ENCODE results near the gene OFD1. TPM values are rescaled to one million over a fixed set of nuclear protein-coding genes. Genes with fewer than 3 reads are reported as not detected.

OFD1 gene
- total and polyA plus RNA-seq, 2 experiments from 2014 or later = 23.5 TPM

- Histone ChIP-seq H3K79me2 (no peaks in the 10 kb centered on the region), H3K9me3 (ENCODE audit: low read depth) (no peaks in the 10 kb centered on the region), H3K27me3 (no peaks in the 10 kb centered on the region), H3K4me2 (no peak overlapping the region), H3K27ac (no peak overlapping the region), H2AFZ (no peak overlapping the region), H3K9me2 (replicated peaks; ENCODE audit: insufficient read depth) (no peaks in the 10 kb centered on the region), H4K20me1 (ENCODE audit: insufficient read depth, poor library complexity, severe bottlenecking) (no peaks in the 10 kb centered on the region), H3K4me3 (no peak overlapping the region), H3K4me1 (ENCODE audit: insufficient read depth) (no peaks in the 10 kb centered on the region), H3K36me3 (replicated peaks; ENCODE audit: insufficient read depth, low read depth) (no peaks in the 10 kb centered on the region)
- no peak for DNase-seq (ENCODE audit: low spot score)
- WGBS (ENCODE audit: low lambda C conversion rate, missing lambda C conversion rate) = 67% methylated on average over 1 of the region's 1 CpG
- TF ChIP-seq EZH2 (IDR thresholded peaks at IDR 0.05; ENCODE audit: borderline replicate concordance) (no peak), CTCF (IDR thresholded peaks at IDR 0.05; ENCODE audit: poor library complexity) (no peak), EZH2phosphoT487 (IDR thresholded peaks at IDR 0.05; ENCODE audit: low read depth, severe bottlenecking, unreplicated experiment) (no peak)
These were observed 20.7 kb downstream of the OFD1 start for GRCh38 chrX:13755254-13755653.

GRCh38 chrX:13756381-13756780 is 21.8 kb downstream of the OFD1 start:
- no peak overlapping the region for H3K4me2 ChIP-seq
- no peak overlapping the region for H3K27ac ChIP-seq
- H3K4me3 ChIP-seq = no peak overlapping the region
- no peaks in the 10 kb centered on the region for H3K79me2 ChIP-seq
- no peaks in the 10 kb centered on the region for H4K20me1 ChIP-seq (ENCODE audit: insufficient read depth, poor library complexity, severe bottlenecking)
- WGBS (ENCODE audit: low lambda C conversion rate, missing lambda C conversion rate) = 82% methylated on average over 4 of the region's 4 CpGs
- H3K27me3 ChIP-seq = no peaks in the 10 kb centered on the region
- no peak overlapping the region for H2AFZ ChIP-seq
- no peaks in the 10 kb centered on the region for H3K4me1 ChIP-seq (ENCODE audit: insufficient read depth)
- DNase-seq (ENCODE audit: low spot score) = no peak
- TF ChIP-seq EZH2 (IDR thresholded peaks at IDR 0.05; ENCODE audit: borderline replicate concordance) = no peak
- TF ChIP-seq CTCF (IDR thresholded peaks at IDR 0.05; ENCODE audit: poor library complexity) = no peak
- H3K9me3 ChIP-seq (ENCODE audit: low read depth) = no peaks in the 10 kb centered on the region
- H3K36me3 ChIP-seq (replicated peaks; ENCODE audit: insufficient read depth, low read depth) = no peaks in the 10 kb centered on the region
- H3K9me2 ChIP-seq (replicated peaks; ENCODE audit: insufficient read depth) = no peaks in the 10 kb centered on the region

GRCh38 chrX:13759152-13759718 is 24.7 kb downstream of the OFD1 start:
- TF ChIP-seq CTCF (IDR thresholded peaks at IDR 0.05; ENCODE audit: poor library complexity) = no peak
- TF ChIP-seq EZH2 (IDR thresholded peaks at IDR 0.05; ENCODE audit: borderline replicate concordance) = no peak
- no peak for TF ChIP-seq EZH2phosphoT487 (IDR thresholded peaks at IDR 0.05; ENCODE audit: low read depth, severe bottlenecking, unreplicated experiment)
- Histone ChIP-seq H3K9me3 (ENCODE audit: low read depth) (no peaks in the 10 kb centered on the region), H3K79me2 (no peaks in the 10 kb centered on the region), H3K27me3 (no peaks in the 10 kb centered on the region), H3K36me3 (replicated peaks; ENCODE audit: insufficient read depth, low read depth) (peaks cover 4% of the 10 kb centered on the region), H3K4me1 (ENCODE audit: insufficient read depth) (no peaks in the 10 kb centered on the region), H3K27ac (no peak overlapping the region), H2AFZ (no peak overlapping the region), H4K20me1 (ENCODE audit: insufficient read depth, poor library complexity, severe bottlenecking) (no peaks in the 10 kb centered on the region), H3K4me3 (no peak overlapping the region), H3K4me2 (no peak overlapping the region), H3K9me2 (replicated peaks; ENCODE audit: insufficient read depth) (no peaks in the 10 kb centered on the region)
- DNase-seq (ENCODE audit: low spot score) = no peak
- 76% methylated on average over 8 of the region's 8 CpGs for WGBS (ENCODE audit: low lambda C conversion rate, missing lambda C conversion rate)

- Histone ChIP-seq H3K27me3 (no peaks in the 10 kb centered on the region), H3K4me1 (ENCODE audit: insufficient read depth) (no peaks in the 10 kb centered on the region), H2AFZ (no peak overlapping the region), H3K9me3 (ENCODE audit: low read depth) (no peaks in the 10 kb centered on the region), H3K4me3 (no peak overlapping the region), H3K27ac (no peak overlapping the region), H3K79me2 (no peaks in the 10 kb centered on the region), H3K4me2 (no peak overlapping the region), H3K36me3 (replicated peaks; ENCODE audit: insufficient read depth, low read depth) (peaks cover 4% of the 10 kb centered on the region), H3K9me2 (replicated peaks; ENCODE audit: insufficient read depth) (no peaks in the 10 kb centered on the region), H4K20me1 (ENCODE audit: insufficient read depth, poor library complexity, severe bottlenecking) (no peaks in the 10 kb centered on the region)
- no peak for DNase-seq (ENCODE audit: low spot score)
- no peak for TF ChIP-seq CTCF (IDR thresholded peaks at IDR 0.05; ENCODE audit: poor library complexity)
- TF ChIP-seq EZH2 (IDR thresholded peaks at IDR 0.05; ENCODE audit: borderline replicate concordance) = no peak
- no peak for TF ChIP-seq EZH2phosphoT487 (IDR thresholded peaks at IDR 0.05; ENCODE audit: low read depth, severe bottlenecking, unreplicated experiment)
- WGBS (ENCODE audit: low lambda C conversion rate, missing lambda C conversion rate) = 81% methylated on average over 13 of the region's 13 CpGs
These were observed 25.9 kb downstream of the OFD1 start for GRCh38 chrX:13760426-13760825.

All from hepatocyte (in vitro differentiated cells).